Psoas muscle (tissue), 8 donors: ENCODE results near the gene DUSP7. TPM values are rescaled to one million over a fixed set of nuclear protein-coding genes. Genes with fewer than 3 reads are reported as not detected.

ENCODE experiments used
- ATAC-seq, 4 donors: fragments of 200-7000 bp; cut with Tn5 transposase; one replicate each; pipeline ENCODE4 v1.9.1; 2020; ENCODE audit warnings: moderate library complexity in 3 of 4, mild to moderate bottlenecking in 2 of 4
- DNase-seq, 2 donors: peaks; one replicate each; pipeline ENCODE4 v3.0.0-alpha.2; 2020
- H3K27ac ChIP-seq: fragments of 200-600 bp; one replicate; pipeline ENCODE4 v1.8.0; 2022
- H3K27me3 ChIP-seq, 3 donors: fragments of 200-600 bp in 1 of 3; one replicate each; pipeline versions ENCODE4 v1.6.1 to v1.8.0; 2013 to 2022; ENCODE audit warnings: low read length in 2 of 3, mild to moderate bottlenecking in 2 of 3, moderate library complexity in 1 of 3; ENCODE audit not compliant: insufficient read depth in 3 of 3
- H3K36me3 ChIP-seq, 2 donors: fragments of 200-600 bp in 1 of 2; one replicate each; pipeline versions ENCODE4 v1.6.1 to v1.8.0; 2013 to 2022; ENCODE audit warnings: low read depth in 1 of 2, mild to moderate bottlenecking in 1 of 2, moderate library complexity in 1 of 2; ENCODE audit not compliant: insufficient read depth in 1 of 2
- H3K4me1 ChIP-seq: fragments of 200-600 bp; one replicate; pipeline ENCODE4 v1.8.0; 2022
- H3K4me3 ChIP-seq: fragments of 200-600 bp; one replicate; pipeline ENCODE4 v1.8.0; 2022; ENCODE audit warnings: mild to moderate bottlenecking
- H3K9me3 ChIP-seq: fragments of 200-600 bp; one replicate; pipeline ENCODE4 v1.8.0; 2022
- WGBS, 3 donors: extraction: QIAGEN DNeasy Blood & Tissue Kit; methylation state at CpG; one replicate each; pipeline versions ENCODE4 v1.1.6 to v1.1.7; 2013; 5-methylcytosine and 5-hydroxymethylcytosine counted together
- intact Hi-C, 2 donors: fragments of 100-400 bp; cut with DNase I; formaldehyde crosslinking; loops; one replicate each; pipeline versions ENCODE4 v1.11.0 to v1.14.2; 2022
- polyA plus RNA-seq, 3 donors: library from polyadenylated mRNA; stranded (reverse); fragments of 200-250 nt; gene quantifications; one replicate each; pipeline ENCODE4 v1.2.3, GENCODE V29; 2013
- total RNA-seq, 4 donors: library from RNA; stranded (reverse); fragmentation: NEBNext Ultra II Directional in 2 of 4; extraction: Animal tissue kit (Norgen Biotek cat#: 25700) in 2 of 4; gene quantifications; one replicate each; pipeline versions ENCODE4 v1.2.1 to v1.2.4, GENCODE V29; 2021 to 2023
- TF ChIP-seq, protein P1 (sequence below): fragments of 200-600 bp; IDR thresholded peaks from one replicate; pipeline ENCODE4 v1.8.0; 2022; ENCODE audit warnings: antibody characterized with exemption
- donor health status: healthy with polysubstance abuse.
- donor health status: DM: no; HTN: no; CAD: no; lungs with moderate emphysema.
- donor health status: Bipolar disorder and iron deficiency.
- donor health status: healthy.
- donor health status: DM: yes; HTN: yes; CAD: no.
- donor health status: DM: no; HTN: no; CAD: no.
- donor health status: DM: no; HTN: no; CAD: no.
- donor health status: DM: yes; HTN: yes; CAD: no.

The DUSP7 gene
- total and polyA plus RNA-seq, 7 donors, result 7.4 to 31.9 (median 15.7) TPM

- Histone ChIP-seq H3K27ac (no peak overlapping the region), H3K27me3 (no peaks in the 10 kb centered on the region), H3K4me3 (no peak overlapping the region), H3K4me1 (peaks cover 12% of the 10 kb centered on the region), H3K36me3 (peaks cover under 1 to 3% of the 10 kb centered on the region in 2 donors), H3K9me3 (no peaks in the 10 kb centered on the region)
- 76 to 85% (median 83%) methylated on average over 2 of the region's 2 CpGs for WGBS, 3 donors
- ATAC-seq (no peak), DNase-seq (no peak)
- intact Hi-C loops, result loop anchor here (5.0 to 10.0 kb wide), 3 partner anchors 57 to 345 kb away; partner anchors contain the start of gene DUSP7 (in 1 of the 2)
- TF ChIP-seq, protein P1, sequence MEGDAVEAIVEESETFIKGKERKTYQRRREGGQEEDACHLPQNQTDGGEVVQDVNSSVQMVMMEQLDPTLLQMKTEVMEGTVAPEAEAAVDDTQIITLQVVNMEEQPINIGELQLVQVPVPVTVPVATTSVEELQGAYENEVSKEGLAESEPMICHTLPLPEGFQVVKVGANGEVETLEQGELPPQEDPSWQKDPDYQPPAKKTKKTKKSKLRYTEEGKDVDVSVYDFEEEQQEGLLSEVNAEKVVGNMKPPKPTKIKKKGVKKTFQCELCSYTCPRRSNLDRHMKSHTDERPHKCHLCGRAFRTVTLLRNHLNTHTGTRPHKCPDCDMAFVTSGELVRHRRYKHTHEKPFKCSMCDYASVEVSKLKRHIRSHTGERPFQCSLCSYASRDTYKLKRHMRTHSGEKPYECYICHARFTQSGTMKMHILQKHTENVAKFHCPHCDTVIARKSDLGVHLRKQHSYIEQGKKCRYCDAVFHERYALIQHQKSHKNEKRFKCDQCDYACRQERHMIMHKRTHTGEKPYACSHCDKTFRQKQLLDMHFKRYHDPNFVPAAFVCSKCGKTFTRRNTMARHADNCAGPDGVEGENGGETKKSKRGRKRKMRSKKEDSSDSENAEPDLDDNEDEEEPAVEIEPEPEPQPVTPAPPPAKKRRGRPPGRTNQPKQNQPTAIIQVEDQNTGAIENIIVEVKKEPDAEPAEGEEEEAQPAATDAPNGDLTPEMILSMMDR, result no peak
These were observed 56.5 kb downstream of the DUSP7 start for GRCh38 chr3:51999846-52000245.

Other genes starting within 250 kb of the DUSP7 start
- not detected for gene IQCF2, start 195.0 kb downstream of the DUSP7 start, total RNA-seq
- gene IQCF2, start 195.0 kb downstream of the DUSP7 start, polyA plus RNA-seq, result not detected
- gene IQCF5, start 181.0 kb downstream of the DUSP7 start, total RNA-seq, result not detected
- not detected for gene IQCF5, start 181.0 kb downstream of the DUSP7 start, polyA plus RNA-seq
- not detected for gene IQCF1, start 153.2 kb downstream of the DUSP7 start, total RNA-seq
- gene IQCF1, start 153.2 kb downstream of the DUSP7 start, polyA plus RNA-seq, result not detected
- gene RRP9, start 114.7 kb downstream of the DUSP7 start, total RNA-seq, result 10 to 100 TPM; 19.9 to 28.2 (median 26.3) TPM
- 10 to 100 TPM; 32.6 to 61.4 (median 36.9) TPM for gene RRP9, start 114.7 kb downstream of the DUSP7 start, polyA plus RNA-seq
- 10 to 100 TPM in 3 of 4 donors, 1 to 10 TPM in 1; 10.0 to 15.8 (median 13.1) TPM for gene PARP3, start 114.2 kb downstream of the DUSP7 start, total RNA-seq
- 10 to 100 TPM in 1 of 3 donors, 1 to 10 TPM in 2; 5.2 to 11.3 (median 9.9) TPM for gene PARP3, start 114.2 kb downstream of the DUSP7 start, polyA plus RNA-seq
- under 1 TPM; 0.16 to 0.65 (median 0.32) TPM for gene GPR62, start 101.2 kb downstream of the DUSP7 start, total RNA-seq
- under 1 TPM; 0.04 to 0.93 (median 0.07) TPM for gene GPR62, start 101.2 kb downstream of the DUSP7 start, polyA plus RNA-seq
- 100 to 1,000 TPM; 117 to 161 (median 126) TPM for gene PCBP4, start 89.1 kb downstream of the DUSP7 start, total RNA-seq
- gene PCBP4, start 89.1 kb downstream of the DUSP7 start, polyA plus RNA-seq, result 100 to 1,000 TPM in 1 of 3 donors, 10 to 100 TPM in 2; 36.0 to 133 (median 60.7) TPM
- 10 to 100 TPM in 3 of 4 donors, 1 to 10 TPM in 1; 9.5 to 15.9 (median 15.5) TPM for gene ABHD14B, start 82.5 kb downstream of the DUSP7 start, total RNA-seq
- gene ABHD14B, start 82.5 kb downstream of the DUSP7 start, polyA plus RNA-seq, result 10 to 100 TPM; 11.7 to 24.8 (median 12.3) TPM
- 10 to 100 TPM; 11.2 to 22.9 (median 15.4) TPM for gene ABHD14A, start 81.5 kb downstream of the DUSP7 start, total RNA-seq
- gene ABHD14A, start 81.5 kb downstream of the DUSP7 start, polyA plus RNA-seq, result 10 to 100 TPM; 26.4 to 40.6 (median 29.1) TPM
- 10 to 100 TPM; 29.4 to 56.5 (median 38.5) TPM for gene ACY1, start 73.0 kb downstream of the DUSP7 start, total RNA-seq
- gene ACY1, start 73.0 kb downstream of the DUSP7 start, polyA plus RNA-seq, result 10 to 100 TPM; 19.9 to 59.3 (median 25.8) TPM
- gene RPL29, start 60.7 kb downstream of the DUSP7 start, total RNA-seq, result 1,000 to 10,000 TPM; 1,113 to 1,294 (median 1,226) TPM
- gene RPL29, start 60.7 kb downstream of the DUSP7 start, polyA plus RNA-seq, result 1,000 to 10,000 TPM; 2,395 to 2,767 (median 2,598) TPM
- gene POC1A, start 97.9 kb upstream of the DUSP7 start, total RNA-seq, result 1 to 10 TPM; 1.1 to 3.2 (median 1.6) TPM
- gene POC1A, start 97.9 kb upstream of the DUSP7 start, polyA plus RNA-seq, result 1 to 10 TPM in 2 of 3 donors, under 1 TPM in 1; 0.87 to 2.9 (median 2.1) TPM
- gene ALAS1, start 141.6 kb upstream of the DUSP7 start, total RNA-seq, result 10 to 100 TPM; 50.1 to 89.4 (median 68.1) TPM
- 100 to 1,000 TPM in 2 of 3 donors, 10 to 100 TPM in 1; 75.2 to 138 (median 121) TPM for gene ALAS1, start 141.6 kb upstream of the DUSP7 start, polyA plus RNA-seq
- under 1 TPM in 3 of 4 donors, not detected in 1; 0.34 to 0.55 (median 0.41) TPM for gene TLR9, start 169.1 kb upstream of the DUSP7 start, total RNA-seq
- under 1 TPM; 0.04 to 0.14 (median 0.08) TPM for gene TLR9, start 169.1 kb upstream of the DUSP7 start, polyA plus RNA-seq
- 100 to 1,000 TPM in 3 of 4 donors, 10 to 100 TPM in 1; 74.9 to 224 (median 138) TPM for gene TWF2, start 182.6 kb upstream of the DUSP7 start, total RNA-seq
- 100 to 1,000 TPM in 1 of 3 donors, 10 to 100 TPM in 2; 19.6 to 160 (median 74.6) TPM for gene TWF2, start 182.6 kb upstream of the DUSP7 start, polyA plus RNA-seq
- gene PPM1M, start 189.2 kb upstream of the DUSP7 start, total RNA-seq, result 1 to 10 TPM; 2.1 to 7.5 (median 3.9) TPM
- gene PPM1M, start 189.2 kb upstream of the DUSP7 start, polyA plus RNA-seq, result 1 to 10 TPM; 2.5 to 3.3 (median 2.6) TPM
- gene WDR82, start 222.1 kb upstream of the DUSP7 start, total RNA-seq, result 10 to 100 TPM; 62.1 to 93.1 (median 85.5) TPM
- 10 to 100 TPM; 46.1 to 96.7 (median 53.4) TPM for gene WDR82, start 222.1 kb upstream of the DUSP7 start, polyA plus RNA-seq
- gene GLYCTK, start 231.3 kb upstream of the DUSP7 start, total RNA-seq, result 1 to 10 TPM; 3.0 to 7.2 (median 5.7) TPM
- 10 to 100 TPM in 1 of 3 donors, 1 to 10 TPM in 2; 3.1 to 16.5 (median 4.2) TPM for gene GLYCTK, start 231.3 kb upstream of the DUSP7 start, polyA plus RNA-seq